H1 (cell line): ENCODE measurements around the gene HNF4A. TPM values are rescaled to one million over a fixed set of nuclear protein-coding genes. Genes with fewer than 3 reads are reported as not detected.

Experiments
- CTCF ChIA-PET: fragments of 300-600 bp; sonication (Branson Sonifier 250); formaldehyde crosslinking; loops from one replicate; lab custom pipeline; 2021; ENCODE audit not compliant: partially characterized antibody; lab: Charles Lee
- POLR2A ChIA-PET: fragments of 300-600 bp; sonication (Branson Sonifier 250); formaldehyde crosslinking; loops from one replicate; lab custom pipeline; 2021; ENCODE audit warnings: inconsistent platforms; ENCODE audit not compliant: partially characterized antibody; lab: Charles Lee
- DNase-seq, 2 experiments: peaks; one replicate each; pipeline versions ENCODE4 v3.0.0 to v3.0.0-alpha.2; 2010 to 2022; ENCODE audit warnings: low spot score in 2 of 2, low read depth in 1 of 2, mixed read lengths in 1 of 2
- FAIRE-seq: peaks from 2 replicates; lab custom pipeline; 2011; peaks lifted over from hg19 to GRCh38; lab: Jason Lieb, UNC
- H2AFZ ChIP-seq: 2 replicates; pipeline ENCODE4 v1.8.1; 2012; ENCODE audit warnings: low read length, inconsistent platforms
- H2AK5ac ChIP-seq: 2 replicates; pipeline ENCODE4 v1.6.1; 2013; ENCODE audit warnings: low read depth, low read length
- H2BK120ac ChIP-seq: replicated peaks from 2 replicates; pipeline ENCODE3; 2013; ENCODE audit warnings: low read depth, low read length, inconsistent platforms
- H2BK12ac ChIP-seq: 2 replicates; pipeline ENCODE4 v1.6.1; 2013; ENCODE audit warnings: low read depth, low read length
- H2BK15ac ChIP-seq: 2 replicates; pipeline ENCODE4 v1.6.1; 2013; ENCODE audit warnings: low read length
- H2BK20ac ChIP-seq: 2 replicates; pipeline ENCODE4 v1.6.1; 2013; ENCODE audit warnings: low read length
- H2BK5ac ChIP-seq: 2 replicates; pipeline ENCODE4 v1.6.1; 2013; ENCODE audit warnings: low read depth, low read length
- H3K14ac ChIP-seq: 2 replicates; pipeline ENCODE4 v1.6.1; 2013; ENCODE audit warnings: inconsistent platforms; ENCODE audit not compliant: insufficient read length
- H3K18ac ChIP-seq: 2 replicates; pipeline ENCODE4 v1.6.1; 2013; ENCODE audit warnings: low read length; ENCODE audit errors: extremely low read depth
- H3K23ac ChIP-seq: 2 replicates; pipeline ENCODE4 v1.6.1; 2013; ENCODE audit warnings: inconsistent platforms; ENCODE audit not compliant: insufficient read length
- H3K23me2 ChIP-seq: 2 replicates; pipeline ENCODE4 v1.6.1; 2013; ENCODE audit warnings: low read depth, low read length
- H3K27ac ChIP-seq: 2 replicates; pipeline ENCODE4 v1.6.1; 2011; ENCODE audit warnings: low read depth, low read length, inconsistent platforms
- H3K27me3 ChIP-seq, 4 experiments: replicated peaks in 1 of 4; 1 replicate in 1 of 4; 2 replicates in 3 of 4; pipeline versions ENCODE4 v1.6.1 to v1.8.1; 2011 to 2013; ENCODE audit warnings: low read length in 3 of 4, mild to moderate bottlenecking in 3 of 4, inconsistent platforms in 2 of 4, mixed read lengths in 2 of 4, moderate library complexity in 1 of 4; ENCODE audit not compliant: control insufficient read depth in 3 of 4, insufficient read depth in 3 of 4; ENCODE audit errors: extremely low read depth in 1 of 4
- H3K36me3 ChIP-seq, 4 experiments: 2 replicates each; pipeline versions ENCODE4 v1.6.1 to v1.8.1; 2011 to 2013; ENCODE audit warnings: mild to moderate bottlenecking in 4 of 4, low read length in 3 of 4, moderate library complexity in 2 of 4, control low read depth in 1 of 4, inconsistent platforms in 1 of 4; ENCODE audit not compliant: insufficient read depth in 4 of 4, control insufficient read depth in 2 of 4
- H3K4ac ChIP-seq: replicated peaks from 2 replicates; pipeline ENCODE3; 2013; ENCODE audit warnings: low read length, low read depth, mixed read lengths, inconsistent platforms; ENCODE audit not compliant: insufficient read length
- H3K4me1 ChIP-seq, 4 experiments: replicated peaks in 1 of 4; 1 replicate in 1 of 4; 2 replicates in 3 of 4; pipeline versions ENCODE4 v1.6.1 to v1.8.1; 2011 to 2013; ENCODE audit warnings: low read length in 3 of 4, inconsistent platforms in 2 of 4, mixed read lengths in 1 of 4; ENCODE audit not compliant: insufficient read depth in 4 of 4, control insufficient read depth in 3 of 4
- H3K4me2 ChIP-seq, 2 experiments: 2 replicates each; pipeline versions ENCODE4 v1.6.1 to v1.8.1; 2011 to 2013; ENCODE audit warnings: low read depth in 2 of 2, low read length in 2 of 2, control low read depth in 1 of 2, inconsistent platforms in 1 of 2, mild to moderate bottlenecking in 1 of 2; ENCODE audit not compliant: insufficient read depth in 1 of 2
- H3K4me3 ChIP-seq, 4 experiments: fragments of 200-600, 300-600 bp in 1 of 4; sonication (generic), shearing (Covaris generic), sonication (Bioruptor Twin) in 1 of 4; 2 replicates each; pipeline versions ENCODE4 v1.5.1 to v1.8.1; 2011 to 2016; ENCODE audit warnings: low read length in 4 of 4, low read depth in 3 of 4, control low read depth in 2 of 4, inconsistent platforms in 2 of 4, mild to moderate bottlenecking in 2 of 4, mixed read lengths in 1 of 4, moderate library complexity in 1 of 4; ENCODE audit not compliant: insufficient read depth in 2 of 4; ENCODE audit errors: extremely low read depth in 1 of 4
- H3K56ac ChIP-seq: replicated peaks from 2 replicates; pipeline ENCODE3; 2013; ENCODE audit warnings: low read depth, mild to moderate bottlenecking, mixed read lengths, low read length, inconsistent platforms; ENCODE audit not compliant: insufficient read length
- H3K79me1 ChIP-seq: 2 replicates; pipeline ENCODE4 v1.6.1; 2013; ENCODE audit warnings: low read depth, low read length, control low read depth
- H3K79me2 ChIP-seq, 2 experiments: 2 replicates each; pipeline versions ENCODE4 v1.6.1 to v1.8.1; 2012 to 2013; ENCODE audit warnings: low read length in 2 of 2, mild to moderate bottlenecking in 2 of 2, inconsistent platforms in 1 of 2; ENCODE audit not compliant: insufficient read depth in 2 of 2, control insufficient read depth in 1 of 2
- H3K9ac ChIP-seq, 4 experiments: replicated peaks in 1 of 4; 1 replicate in 1 of 4; 2 replicates in 3 of 4; pipeline versions ENCODE4 v1.6.1 to v1.8.1; 2011 to 2013; ENCODE audit warnings: low read depth in 3 of 4, low read length in 3 of 4, control low read depth in 2 of 4, mild to moderate bottlenecking in 2 of 4, moderate library complexity in 2 of 4, inconsistent platforms in 1 of 4; ENCODE audit errors: extremely low read depth in 1 of 4
- H3K9me3 ChIP-seq, 2 experiments: 2 replicates each; pipeline versions ENCODE4 v1.6.1 to v1.8.1; 2012 to 2013; ENCODE audit warnings: mild to moderate bottlenecking in 2 of 2, moderate library complexity in 2 of 2, control low read depth in 1 of 2, inconsistent platforms in 1 of 2, low read depth in 1 of 2, low read length in 1 of 2, mixed read lengths in 1 of 2; ENCODE audit not compliant: insufficient read depth in 2 of 2
- H4K20me1 ChIP-seq, 2 experiments: replicated peaks in 1 of 2; 2 replicates each; pipeline versions ENCODE3 to v1.8.1; 2011 to 2013; ENCODE audit warnings: inconsistent platforms in 2 of 2, low read length in 2 of 2, mild to moderate bottlenecking in 1 of 2; ENCODE audit not compliant: insufficient read depth in 2 of 2, control insufficient read depth in 1 of 2
- H4K5ac ChIP-seq: 2 replicates; pipeline ENCODE4 v1.6.1; 2013; ENCODE audit warnings: low read length, low read depth, mixed read lengths, inconsistent platforms; ENCODE audit not compliant: insufficient read length
- H4K8ac ChIP-seq: 2 replicates; pipeline ENCODE4 v1.8.0; 2013; ENCODE audit warnings: mild to moderate bottlenecking, moderate library complexity, low read length, inconsistent platforms; ENCODE audit not compliant: insufficient read depth; ENCODE audit errors: extremely low read depth
- H4K91ac ChIP-seq: replicated peaks from 2 replicates; pipeline ENCODE3; 2013; ENCODE audit warnings: low read length, mixed read lengths, inconsistent platforms; ENCODE audit not compliant: insufficient read length
- BACH1 ChIP-seq: IDR thresholded peaks from 2 replicates; pipeline ENCODE4 v1.6.1; 2012; ENCODE audit warnings: low read length, improper control_type of control experiment
- BCL11A ChIP-seq, 2 experiments: IDR thresholded peaks; one replicate each; pipeline ENCODE4 v1.6.1; 2011; ENCODE audit warnings: low read depth in 2 of 2, low read length in 2 of 2, mild to moderate bottlenecking in 2 of 2
- EZH2 ChIP-seq: fragments of 200-600 bp; sonication (generic); IDR thresholded peaks from 2 replicates; pipeline ENCODE4 v1.7.1; 2012; ENCODE audit warnings: low read depth, mild to moderate bottlenecking, moderate library complexity, low read length, inconsistent platforms; ENCODE audit not compliant: severe bottlenecking
- HDAC2 ChIP-seq, 2 experiments: fragments of 300-600 bp in 1 of 2; sonication (generic) in 1 of 2; IDR thresholded peaks; 2 replicates each; pipeline ENCODE4 v1.6.1; 2011 to 2012; ENCODE audit warnings: low read depth in 2 of 2, low read length in 2 of 2, mild to moderate bottlenecking in 2 of 2, moderate library complexity in 2 of 2, borderline replicate concordance in 1 of 2, inconsistent platforms in 1 of 2
- NRF1 ChIP-seq: IDR thresholded peaks from 2 replicates; pipeline ENCODE4 v1.6.1; 2011; ENCODE audit warnings: mild to moderate bottlenecking, low read depth, low read length, improper control_type of control experiment
- POLR2AphosphoS5 ChIP-seq: IDR thresholded peaks from 2 replicates; pipeline ENCODE4 v1.6.1; 2011; ENCODE audit warnings: low read depth, low read length
- RXRA ChIP-seq: IDR thresholded peaks from 2 replicates; pipeline ENCODE4 v1.6.1; 2011; ENCODE audit warnings: low read depth, mild to moderate bottlenecking, low read length, moderate library complexity; ENCODE audit not compliant: insufficient read depth
- SRF ChIP-seq: IDR thresholded peaks from 2 replicates; pipeline ENCODE4 v1.6.1; 2011; ENCODE audit warnings: mild to moderate bottlenecking, low read depth, low read length, moderate library complexity
- WGBS, 2 experiments: shearing (Covaris generic) in 1 of 2; methylation state at CpG; one replicate each; pipeline versions ENCODE4 v1.1.6 to v1.1.7; 2013 to 2015; ENCODE audit warnings: low lambda C conversion rate in 2 of 2, mixed read lengths in 2 of 2, inconsistent platforms in 1 of 2, low coverage in 1 of 2, missing lambda C conversion rate in 1 of 2; ENCODE audit not compliant: insufficient replicate concordance in 2 of 2, insufficient coverage in 1 of 2, insufficient read length in 1 of 2; ENCODE audit errors: extremely low coverage in 1 of 2, missing lambda C conversion rate in 1 of 2; 5-methylcytosine and 5-hydroxymethylcytosine counted together
- polyA plus RNA-seq, 7 experiments: library from polyadenylated mRNA; depleted of rRNA in 3 of 7; stranded (reverse) in 5 of 7; unstranded in 2 of 7; fragments of >200 nt in 5 of 7; fragments of 200-250 nt in 2 of 7; gene quantifications; 1 replicate in 5 of 7; 2 replicates in 1 of 7; 4 replicates in 1 of 7; pipeline versions ENCODE4 v1.2.1 to v1.2.3, GENCODE V29; 2011 to 2013; ENCODE audit warnings: missing spikeins in 2 of 7, mixed read lengths in 2 of 7
- total RNA-seq: library from RNA; stranded (reverse); fragmentation: NEBNext Ultra II Directional; extraction: Animal tissue kit (Norgen Biotek cat#: 25700); gene quantifications from 2 replicates; pipeline ENCODE4 v1.2.1, GENCODE V29; 2021
- TF ChIP-seq, protein P1 (sequence below): IDR thresholded peaks from 2 replicates; pipeline ENCODE4 v1.6.1; 2011; ENCODE audit warnings: low read length, improper control_type of control experiment
- TF ChIP-seq, protein P2 (sequence below): IDR thresholded peaks from 2 replicates; pipeline ENCODE4 v1.6.1; 2012; ENCODE audit warnings: low read length, inconsistent platforms

HNF4A gene
- total and polyA plus RNA-seq, 2 of the 8 experiments (the other 6 are each of a cell fraction or from before 2014, with no cell fraction given) = 0.03 TPM; not detected in 1

DNA sequence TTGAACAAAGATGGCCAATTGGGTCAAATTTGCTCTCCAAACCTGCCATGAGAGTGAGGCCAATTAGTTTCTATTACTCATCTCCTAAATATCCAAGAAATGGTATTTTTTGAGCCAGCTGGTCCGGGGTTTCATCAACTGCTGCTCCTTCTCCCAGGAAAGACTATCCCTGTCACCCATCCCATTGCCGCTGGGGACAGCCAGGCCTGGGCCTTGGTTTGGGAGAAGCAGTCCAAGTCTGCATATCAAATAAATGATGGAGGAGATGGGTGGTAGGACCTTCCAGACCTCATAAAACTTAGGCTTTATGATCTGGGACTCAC is 73.5 kb downstream of the HNF4A start:
- H3K27me3 ChIP-seq = 0 out of 7 replicates have a peak, but pooled peaks cover 0 to 4% (median 0%) of the 10 kb centered on the region in 4 experiments
- TF ChIP-seq RXRA (no peak), BCL11A (IDR thresholded peaks at IDR 0.05; ENCODE audit: low read depth in 2 of 2, low read length in 2 of 2) (no peak), NRF1 (no peak), POLR2AphosphoS5 (no peak), SRF (no peak), HDAC2 (IDR thresholded peaks at IDR 0.05; ENCODE audit: borderline replicate concordance in 1 of 2, low read depth in 2 of 2, low read length in 2 of 2) (no peak), EZH2 (no peak), BACH1 (no peak)
- TF ChIP-seq, protein P1, sequence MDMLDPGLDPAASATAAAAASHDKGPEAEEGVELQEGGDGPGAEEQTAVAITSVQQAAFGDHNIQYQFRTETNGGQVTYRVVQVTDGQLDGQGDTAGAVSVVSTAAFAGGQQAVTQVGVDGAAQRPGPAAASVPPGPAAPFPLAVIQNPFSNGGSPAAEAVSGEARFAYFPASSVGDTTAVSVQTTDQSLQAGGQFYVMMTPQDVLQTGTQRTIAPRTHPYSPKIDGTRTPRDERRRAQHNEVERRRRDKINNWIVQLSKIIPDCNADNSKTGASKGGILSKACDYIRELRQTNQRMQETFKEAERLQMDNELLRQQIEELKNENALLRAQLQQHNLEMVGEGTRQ = no peak
- TF ChIP-seq, protein P2, sequence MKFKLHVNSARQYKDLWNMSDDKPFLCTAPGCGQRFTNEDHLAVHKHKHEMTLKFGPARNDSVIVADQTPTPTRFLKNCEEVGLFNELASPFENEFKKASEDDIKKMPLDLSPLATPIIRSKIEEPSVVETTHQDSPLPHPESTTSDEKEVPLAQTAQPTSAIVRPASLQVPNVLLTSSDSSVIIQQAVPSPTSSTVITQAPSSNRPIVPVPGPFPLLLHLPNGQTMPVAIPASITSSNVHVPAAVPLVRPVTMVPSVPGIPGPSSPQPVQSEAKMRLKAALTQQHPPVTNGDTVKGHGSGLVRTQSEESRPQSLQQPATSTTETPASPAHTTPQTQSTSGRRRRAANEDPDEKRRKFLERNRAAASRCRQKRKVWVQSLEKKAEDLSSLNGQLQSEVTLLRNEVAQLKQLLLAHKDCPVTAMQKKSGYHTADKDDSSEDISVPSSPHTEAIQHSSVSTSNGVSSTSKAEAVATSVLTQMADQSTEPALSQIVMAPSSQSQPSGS = no peak
- TF ChIP-seq, all 59 proteins: peak for 0
- H2BK5ac ChIP-seq = no peak overlapping the region
- no peaks in the 10 kb centered on the region for H3K36me3 ChIP-seq
- H3K27ac ChIP-seq = no peak overlapping the region
- H3K79me2 ChIP-seq = no peaks in the 10 kb centered on the region
- no peak overlapping the region for H3K9ac ChIP-seq
- no peak overlapping the region for H2AFZ ChIP-seq
- no peaks in the 10 kb centered on the region for H3K79me1 ChIP-seq
- FAIRE-seq = no peak
- no peaks in the 10 kb centered on the region for H3K9me3 ChIP-seq
- no peak for DNase-seq
- H2BK20ac ChIP-seq = no peak overlapping the region
- H4K8ac ChIP-seq = no peak overlapping the region
- no peak overlapping the region for H2BK15ac ChIP-seq
- ChIA-PET POLR2A (no interaction called here), CTCF (interaction anchor here (0.9 to 1.0 kb wide), 2 partner anchors 41 to 86 kb away, joined by 3 read pairs; no protein-coding TSS in a partner anchor)
- no peak overlapping the region for H2AK5ac ChIP-seq
- no peak overlapping the region for H4K91ac ChIP-seq
- no peaks in the 10 kb centered on the region for H3K4me1 ChIP-seq
- no peak overlapping the region for H3K56ac ChIP-seq
- H3K18ac ChIP-seq = no peak overlapping the region
- no peak overlapping the region for H2BK120ac ChIP-seq
- H3K23ac ChIP-seq = no peak overlapping the region
- no peak overlapping the region for H4K5ac ChIP-seq
- no peak overlapping the region for H3K4me2 ChIP-seq
- H3K23me2 ChIP-seq = no peaks in the 10 kb centered on the region
- WGBS, 2 experiments = 94% methylated on average over 2 of the region's 2 CpGs; no CpG with 5 or more reads in 1 of the 2 experiments
- no peak overlapping the region for H2BK12ac ChIP-seq
- no peak overlapping the region for H3K14ac ChIP-seq
- no peak overlapping the region for H3K4ac ChIP-seq
- H3K4me3 ChIP-seq = no peak overlapping the region
- no peaks in the 10 kb centered on the region for H4K20me1 ChIP-seq
